KOPT-K1 (cell line): ENCODE results near the gene COX8A.
"Not testable (repeated sequence)": the region's sequence is repeated elsewhere in the genome, so short reads cannot be mapped to it uniquely, and the experiment has no call there.

Experiments used
- H3K27ac ChIP-seq: fragments of 200-600 bp; sonication (generic); 2 replicates; pipeline ENCODE4 v1.5.1; 2016; ENCODE audit warnings: antibody characterized with exemption, mild to moderate bottlenecking, low read depth, low read length; ENCODE audit not compliant: poor library complexity, severe bottlenecking
- H3K36me3 ChIP-seq: fragments of 200-600 bp; sonication (generic); 2 replicates; pipeline ENCODE4 v1.5.1; 2017; ENCODE audit warnings: antibody characterized with exemption, mild to moderate bottlenecking, low read length, moderate library complexity; ENCODE audit not compliant: insufficient read depth
- H3K9me3 ChIP-seq: fragments of 200-600 bp; sonication (generic); 2 replicates; pipeline ENCODE4 v1.5.1; 2017; ENCODE audit warnings: antibody characterized with exemption, low read length, mild to moderate bottlenecking; ENCODE audit not compliant: insufficient read depth, poor library complexity, severe bottlenecking

COX8A gene

GRCh38 chr11:63951779-63952536 lies 22.5 kb upstream of the COX8A start:
- Histone ChIP-seq H3K9me3 (no peaks in the 10 kb centered on the region), H3K36me3 (peaks cover 87% of the 10 kb centered on the region), H3K27ac (peak overlapping the region; percentile 50)

- Histone ChIP-seq H3K27ac (peak overlapping the region; percentile 50), H3K9me3 (no peaks in the 10 kb centered on the region), H3K36me3 (peaks cover 86% of the 10 kb centered on the region)
These were observed 21.9 kb upstream of the COX8A start for GRCh38 chr11:63952570-63952969.

GRCh38 chr11:63958008-63958407 lies 16.4 kb upstream of the COX8A start:
- H3K36me3 ChIP-seq, result peaks cover 53% of the 10 kb centered on the region
- H3K9me3 ChIP-seq, result no peaks in the 10 kb centered on the region
- H3K27ac ChIP-seq, result no peak overlapping the region

- no peak overlapping the region for H3K27ac ChIP-seq
- peaks cover 15% of the 10 kb centered on the region for H3K36me3 ChIP-seq
- H3K9me3 ChIP-seq, result no peaks in the 10 kb centered on the region
These were observed 12.6 kb upstream of the COX8A start for GRCh38 chr11:63961608-63962412.

DNA sequence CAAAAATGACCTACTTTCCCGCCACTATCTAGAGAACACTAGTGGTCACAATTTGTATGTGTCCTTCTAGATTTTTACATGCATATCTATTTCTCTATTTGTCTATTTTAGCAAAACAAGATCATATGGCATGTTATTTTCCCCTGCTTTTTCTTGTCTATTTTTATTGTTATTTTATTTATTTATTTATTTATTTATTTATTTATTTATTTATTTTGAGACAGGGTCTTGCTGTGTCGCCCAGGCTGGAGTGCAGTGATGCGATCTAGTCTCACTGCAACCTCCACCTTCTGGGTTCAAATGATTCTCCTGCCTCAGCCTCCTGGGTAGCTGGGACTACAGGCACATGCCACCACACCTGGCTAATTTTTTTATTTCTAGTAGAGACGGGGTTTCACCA lies 10.5 kb upstream of the COX8A start:
- H3K27ac ChIP-seq, H3K36me3 ChIP-seq, H3K9me3 ChIP-seq: not testable (repeated sequence)

- Histone ChIP-seq H3K9me3 (no peaks in the 10 kb centered on the region), H3K36me3 (no peaks in the 10 kb centered on the region), H3K27ac (no peak overlapping the region)
These were observed 8.0 kb upstream of the COX8A start for GRCh38 chr11:63966444-63966843.

DNA sequence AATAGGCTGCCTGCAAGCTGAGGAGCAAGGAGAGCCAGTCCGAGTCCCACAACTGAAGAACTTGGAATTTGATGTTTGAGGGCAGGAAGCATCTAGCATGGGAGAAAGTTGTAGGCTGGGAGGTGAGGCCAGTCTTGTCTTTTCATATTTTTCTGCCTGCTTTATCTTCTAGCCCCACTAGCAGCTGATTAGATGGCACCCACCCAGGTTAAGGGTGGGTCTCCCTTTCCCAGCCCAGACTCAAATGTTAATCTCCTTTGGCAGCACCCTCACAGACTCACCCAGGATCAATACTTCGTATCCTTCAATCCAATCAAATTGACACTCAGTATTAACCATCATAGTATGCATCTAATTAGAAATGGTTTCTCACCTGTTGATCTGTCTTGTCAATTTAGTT lies 5.0 kb upstream of the COX8A start:
- Histone ChIP-seq H3K27ac (no peak overlapping the region), H3K36me3 (no peaks in the 10 kb centered on the region), H3K9me3 (no peaks in the 10 kb centered on the region)

- peaks cover under 1% of the 10 kb centered on the region; the same call in 1 of the 2 replicates for H3K36me3 ChIP-seq
- no peak overlapping the region for H3K27ac ChIP-seq
- no peaks in the 10 kb centered on the region for H3K9me3 ChIP-seq
These were observed 3.5 kb upstream of the COX8A start for GRCh38 chr11:63970902-63971301.

- Histone ChIP-seq H3K27ac (peak overlapping the region; percentile 98), H3K36me3 (peaks cover 22% of the 10 kb centered on the region)
- not testable (repeated sequence) for H3K9me3 ChIP-seq
These were observed 535 bp upstream of the COX8A start for GRCh38 chr11:63973912-63974258.

DNA sequence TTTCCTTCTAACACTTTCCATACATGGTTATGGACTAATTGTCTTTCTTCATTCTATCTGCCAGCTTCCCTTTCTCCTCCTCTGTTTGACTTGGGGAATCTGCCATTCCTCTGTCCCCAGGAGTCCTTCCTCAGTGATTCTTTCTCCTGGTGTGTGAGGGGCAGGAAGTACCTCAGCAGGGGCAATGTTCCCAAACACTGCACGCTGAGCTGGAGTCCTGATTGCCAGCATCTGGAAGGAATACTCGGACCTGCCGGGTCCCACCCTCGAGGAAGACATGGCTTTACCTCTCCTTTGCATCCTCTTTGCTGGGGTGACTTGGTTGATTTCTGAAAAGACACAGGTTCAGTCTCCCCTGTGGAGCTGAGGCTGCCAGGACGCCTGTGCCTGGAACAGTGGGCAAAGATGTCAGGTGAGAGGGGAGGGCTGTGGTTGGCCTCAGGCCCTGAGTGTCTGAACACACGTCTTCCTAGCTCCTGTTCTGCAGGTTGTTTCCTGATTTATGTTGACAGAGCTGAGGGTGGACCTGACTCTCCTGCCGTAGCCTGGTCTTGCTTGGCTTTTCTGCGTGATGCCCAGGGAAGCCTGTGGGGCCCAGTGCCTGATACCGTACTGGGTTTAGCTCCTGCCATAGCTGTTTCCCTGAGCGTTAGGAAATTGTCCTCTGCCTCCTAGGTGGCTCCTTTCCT lies 4.3 kb downstream of the COX8A start:
- Histone ChIP-seq H3K36me3 (peaks cover 29% of the 10 kb centered on the region), H3K9me3 (no peaks in the 10 kb centered on the region), H3K27ac (no peak overlapping the region)

DNA sequence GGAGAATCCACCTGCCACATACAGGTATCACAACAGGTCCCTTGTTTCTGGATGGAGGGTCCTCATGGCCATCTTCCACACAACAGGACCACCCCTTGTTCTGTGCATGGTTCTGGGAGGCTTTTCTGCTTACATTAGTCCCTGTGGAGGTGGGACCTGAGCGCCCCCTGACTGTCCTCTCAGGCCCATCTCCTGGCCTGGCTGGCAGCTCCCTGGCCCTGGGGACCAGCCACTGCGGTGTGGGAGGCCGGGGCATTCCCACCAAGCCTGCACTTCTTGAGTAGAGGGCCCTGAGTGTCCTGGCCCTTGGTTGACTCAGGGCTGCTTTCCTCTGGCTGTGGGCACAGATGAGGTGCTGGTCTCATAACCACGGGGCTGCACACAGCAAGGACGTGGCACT lies 5.0 kb downstream of the COX8A start:
- Histone ChIP-seq H3K9me3 (no peaks in the 10 kb centered on the region), H3K36me3 (peaks cover 29% of the 10 kb centered on the region), H3K27ac (no peak overlapping the region)

DNA sequence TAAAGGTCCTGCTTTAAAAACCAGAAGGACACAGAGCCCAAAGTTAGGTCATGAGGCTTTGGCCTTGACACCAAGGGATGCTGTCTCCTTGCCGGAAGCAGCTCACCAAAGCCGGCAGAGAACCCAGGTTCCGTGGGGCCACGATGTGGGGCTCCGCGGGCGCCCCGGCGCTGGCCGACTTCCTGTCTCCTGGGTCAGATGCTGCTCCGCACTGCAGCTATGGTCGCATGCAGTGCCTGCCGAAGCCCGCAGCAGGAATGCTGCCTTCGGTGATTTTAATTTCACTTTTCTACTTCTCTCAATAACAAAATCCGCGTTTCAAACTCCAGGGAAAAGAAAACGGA lies 11.4 kb downstream of the COX8A start:
- Histone ChIP-seq H3K9me3 (no peaks in the 10 kb centered on the region), H3K27ac (peak overlapping the region; percentile 82), H3K36me3 (peaks cover 29% of the 10 kb centered on the region)

GRCh38 chr11:63986156-63986931 lies 11.9 kb downstream of the COX8A start, which contains the start of gene OTUB1:
OTUB1 (plus strand) TSS chr11:63986438; CDS start chr11:63986457, 19 bp downstream.
- Histone ChIP-seq H3K27ac (peak within 1 kb of the TSS; percentile 82), H3K9me3 (no peaks in the 10 kb centered on the region), H3K36me3 (peaks cover 35% of the 10 kb centered on the region)

- H3K36me3 ChIP-seq, result peaks cover 42% of the 10 kb centered on the region
- peak overlapping the region; percentile 82 for H3K27ac ChIP-seq
- H3K9me3 ChIP-seq, result no peaks in the 10 kb centered on the region
These were observed 12.6 kb downstream of the COX8A start for GRCh38 chr11:63986932-63987513.
